Sigmoid colon (tissue), 4 donors: ENCODE results near the gene IL13RA2.

Source experiments
- EP300 ChIP-seq, 4 donors: sonication (generic); formaldehyde crosslinking; IDR thresholded peaks; one replicate each; pipeline ENCODE4 v1.6.1; 2017; ENCODE audit warnings: antibody characterized with exemption in 4 of 4
- POLR2AphosphoS5 ChIP-seq, 4 donors: sonication (generic); formaldehyde crosslinking; IDR thresholded peaks; one replicate each; pipeline ENCODE4 v1.6.1; 2017; ENCODE audit warnings: antibody characterized with exemption in 4 of 4
- TF ChIP-seq, protein P1 (sequence below), 4 experiments: fragments of 450-650 bp in 3 of 4; fragments of 200-600 bp in 1 of 4; IDR thresholded peaks; one replicate each; pipeline ENCODE4 v1.5.1; 2016 to 2019; ENCODE audit warnings: antibody characterized with exemption in 4 of 4, mild to moderate bottlenecking in 3 of 4, moderate library complexity in 2 of 4

DNA sequence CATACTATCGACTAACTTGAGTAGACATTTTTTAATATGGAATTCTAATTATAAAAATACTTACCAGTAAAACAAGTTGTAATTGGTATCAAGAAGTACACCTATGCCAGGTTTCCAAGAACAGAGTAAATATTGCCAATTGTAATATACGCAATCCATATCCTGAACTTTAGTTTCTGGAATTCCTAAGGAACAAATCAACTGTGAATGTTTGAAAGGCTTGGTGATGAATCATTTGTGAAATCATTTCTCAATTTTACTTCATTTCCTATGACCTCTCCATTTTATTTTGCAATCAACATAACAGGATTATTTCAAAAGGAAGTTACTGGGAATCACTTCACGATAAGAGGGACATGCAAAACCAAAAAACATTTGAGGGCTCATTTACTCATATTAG, 3.7 kb downstream of the IL13RA2 start:
- TF ChIP-seq, protein P1, sequence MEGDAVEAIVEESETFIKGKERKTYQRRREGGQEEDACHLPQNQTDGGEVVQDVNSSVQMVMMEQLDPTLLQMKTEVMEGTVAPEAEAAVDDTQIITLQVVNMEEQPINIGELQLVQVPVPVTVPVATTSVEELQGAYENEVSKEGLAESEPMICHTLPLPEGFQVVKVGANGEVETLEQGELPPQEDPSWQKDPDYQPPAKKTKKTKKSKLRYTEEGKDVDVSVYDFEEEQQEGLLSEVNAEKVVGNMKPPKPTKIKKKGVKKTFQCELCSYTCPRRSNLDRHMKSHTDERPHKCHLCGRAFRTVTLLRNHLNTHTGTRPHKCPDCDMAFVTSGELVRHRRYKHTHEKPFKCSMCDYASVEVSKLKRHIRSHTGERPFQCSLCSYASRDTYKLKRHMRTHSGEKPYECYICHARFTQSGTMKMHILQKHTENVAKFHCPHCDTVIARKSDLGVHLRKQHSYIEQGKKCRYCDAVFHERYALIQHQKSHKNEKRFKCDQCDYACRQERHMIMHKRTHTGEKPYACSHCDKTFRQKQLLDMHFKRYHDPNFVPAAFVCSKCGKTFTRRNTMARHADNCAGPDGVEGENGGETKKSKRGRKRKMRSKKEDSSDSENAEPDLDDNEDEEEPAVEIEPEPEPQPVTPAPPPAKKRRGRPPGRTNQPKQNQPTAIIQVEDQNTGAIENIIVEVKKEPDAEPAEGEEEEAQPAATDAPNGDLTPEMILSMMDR (IDR thresholded peaks at IDR 0.05), result no peak
- TF ChIP-seq EP300 (IDR thresholded peaks at IDR 0.05) (no peak), POLR2AphosphoS5 (IDR thresholded peaks at IDR 0.05) (no peak)
